Natural killer cell (primary cell): ENCODE measurements around the gene LYRM7. TPM values are rescaled to one million over a fixed set of nuclear protein-coding genes. Genes with fewer than 3 reads are reported as not detected.

ENCODE experiments used
- ATAC-seq, 3 donors: fragments of 150-1000 bp in 2 of 3; fragments of 200-7000 bp in 1 of 3; cut with Tn5 transposase; 1 replicate in 1 of 3; 2 replicates in 2 of 3; pipeline ENCODE4 v1.10.0; 2021; ENCODE audit warnings: mild to moderate bottlenecking in 2 of 3, moderate library complexity in 2 of 3
- DNase-seq, 2 donors: peaks; one replicate each; pipeline versions ENCODE4 v3.0.0 to v3.0.0-alpha.2; 2013 to 2021; ENCODE audit warnings: mixed read lengths in 1 of 2
- H3K27ac ChIP-seq: one replicate; pipeline ENCODE4 v1.5.1; 2013; ENCODE audit warnings: mild to moderate bottlenecking, low read length
- H3K27me3 ChIP-seq: one replicate; pipeline ENCODE4 v1.6.1; 2013; ENCODE audit warnings: low read length; ENCODE audit not compliant: control insufficient read depth, insufficient read depth
- H3K36me3 ChIP-seq: one replicate; pipeline ENCODE4 v1.6.1; 2013; ENCODE audit warnings: low read length; ENCODE audit not compliant: control insufficient read depth, insufficient read depth
- H3K4me1 ChIP-seq: one replicate; pipeline ENCODE4 v1.6.1; 2013; ENCODE audit warnings: low read length; ENCODE audit not compliant: control insufficient read depth, insufficient read depth
- H3K4me3 ChIP-seq: one replicate; pipeline ENCODE4 v1.5.1; 2013; ENCODE audit warnings: low read length
- H3K9me3 ChIP-seq: one replicate; pipeline ENCODE4 v1.6.1; 2013; ENCODE audit warnings: low read length; ENCODE audit not compliant: control insufficient read depth, insufficient read depth
- H3K27ac Mint-ChIP-seq, 2 donors: one replicate each; pipeline ENCODE4 v1.8.0; 2022; ENCODE audit warnings: mild to moderate bottlenecking in 2 of 2, mixed read lengths in 2 of 2, moderate library complexity in 1 of 2
- H3K27me3 Mint-ChIP-seq, 2 donors: one replicate each; pipeline ENCODE4 v1.8.0; 2022; ENCODE audit warnings: low read depth in 2 of 2, mixed read lengths in 2 of 2
- H3K36me3 Mint-ChIP-seq: one replicate; pipeline ENCODE4 v1.8.0; 2022; ENCODE audit warnings: mixed read lengths
- H3K4me1 Mint-ChIP-seq, 2 donors: one replicate each; pipeline ENCODE4 v1.8.0; 2022; ENCODE audit warnings: mixed read lengths in 2 of 2
- H3K4me3 Mint-ChIP-seq: one replicate; pipeline ENCODE4 v1.8.0; 2022; ENCODE audit warnings: mild to moderate bottlenecking, moderate library complexity, mixed read lengths
- H3K9me3 Mint-ChIP-seq, 2 donors: one replicate each; pipeline ENCODE4 v1.8.0; 2022; ENCODE audit warnings: mixed read lengths in 2 of 2
- CTCF ChIP-seq: fragments of 200-600 bp; IDR thresholded peaks from one replicate; pipeline ENCODE4 v1.8.0; 2022; ENCODE audit warnings: antibody characterized with exemption
- WGBS: methylation state at CpG from one replicate; pipeline ENCODE4 v1.1.7; 2013; ENCODE audit warnings: missing lambda C conversion rate; ENCODE audit not compliant: insufficient coverage; 5-methylcytosine and 5-hydroxymethylcytosine counted together
- intact Hi-C: fragments of 100-400 bp; cut with micrococcal nuclease; formaldehyde crosslinking; loops from one replicate; pipeline ENCODE4 v1.14.2; 2022
- total RNA-seq, 4 donors: library from RNA; stranded (reverse); fragments of 120-200 nt in 1 of 4; gene quantifications; one replicate each; pipeline versions ENCODE4 v1.2.3 to v1.2.4, GENCODE V29; 2013 to 2022

LYRM7 gene
- total RNA-seq, 3 donors from 2014 or later (not counting 1 experiment from before 2014, with no cell fraction given) = 7.4 to 9.7 (median 7.6) TPM

- Mint-ChIP-seq H3K36me3 (no peaks in the 10 kb centered on the region), H3K4me1 (peaks cover 26 to 32% of the 10 kb centered on the region in 2 donors), H3K27ac (peak overlapping the region; percentile 89 to 92), H3K27me3 (no peaks in the 10 kb centered on the region), H3K4me3 (peak overlapping the region; percentile 77), H3K9me3 (no peaks in the 10 kb centered on the region)
- ATAC-seq (no peak), DNase-seq (no peak)
- Histone ChIP-seq H3K9me3 (no peaks in the 10 kb centered on the region), H3K27ac (peak overlapping the region; percentile 88), H3K36me3 (no peaks in the 10 kb centered on the region), H3K27me3 (no peaks in the 10 kb centered on the region), H3K4me1 (peaks cover 25% of the 10 kb centered on the region), H3K4me3 (no peak overlapping the region)
- TF ChIP-seq CTCF = no peak
- 29% methylated on average over 1 of the region's 1 CpG for WGBS
- intact Hi-C loops = loop anchor here (1.0 to 5.0 kb wide), 4 partner anchors 39 to 173 kb away; partner anchors contain the start of gene LYRM7
Observed at GRCh38 chr5:131209175-131209505, 38.4 kb downstream of the LYRM7 start.

GRCh38 chr5:131209506-131210150 lies 38.9 kb downstream of the LYRM7 start:
- TF ChIP-seq CTCF = no peak
- peak; percentile 88 to 98 (median 97) for ATAC-seq
- Histone ChIP-seq H3K9me3 (no peaks in the 10 kb centered on the region), H3K27me3 (no peaks in the 10 kb centered on the region), H3K36me3 (no peaks in the 10 kb centered on the region), H3K4me1 (peaks cover 28% of the 10 kb centered on the region), H3K27ac (peak overlapping the region; percentile 88), H3K4me3 (peak overlapping the region; percentile 5)
- Mint-ChIP-seq H3K4me3 (peak overlapping the region; percentile 77), H3K4me1 (peaks cover 31 to 36% of the 10 kb centered on the region in 2 donors), H3K27me3 (no peaks in the 10 kb centered on the region), H3K27ac (peak overlapping the region; percentile 89 to 92), H3K9me3 (no peaks in the 10 kb centered on the region), H3K36me3 (no peaks in the 10 kb centered on the region)
- intact Hi-C loops = loop anchor here (1.0 to 5.0 kb wide), 4 partner anchors 39 to 173 kb away; partner anchors contain the start of gene LYRM7
- DNase-seq = peak; percentile 43 to 90
- WGBS = 3% methylated on average over 4 of the region's 6 CpGs

- Histone ChIP-seq H3K4me1 (peaks cover 28% of the 10 kb centered on the region), H3K36me3 (no peaks in the 10 kb centered on the region), H3K4me3 (peak overlapping the region; percentile 5), H3K27me3 (no peaks in the 10 kb centered on the region), H3K9me3 (no peaks in the 10 kb centered on the region), H3K27ac (peak overlapping the region; percentile 88)
- H3K36me3 Mint-ChIP-seq = no peaks in the 10 kb centered on the region
- peak overlapping the region; percentile 77 for H3K4me3 Mint-ChIP-seq
- peaks cover 34 to 36% of the 10 kb centered on the region in 2 donors for H3K4me1 Mint-ChIP-seq
- H3K27me3 Mint-ChIP-seq = no peaks in the 10 kb centered on the region
- H3K9me3 Mint-ChIP-seq = no peaks in the 10 kb centered on the region
- DNase-seq (no peak), ATAC-seq (no peak)
- intact Hi-C loops = no loop called here
- no peak for TF ChIP-seq CTCF
- peak overlapping the region; percentile 89 to 92 for H3K27ac Mint-ChIP-seq
Observed at GRCh38 chr5:131210151-131210510, 39.4 kb downstream of the LYRM7 start.

GRCh38 chr5:131211669-131212068 lies 40.9 kb downstream of the LYRM7 start:
- Histone ChIP-seq H3K36me3 (no peaks in the 10 kb centered on the region), H3K27me3 (no peaks in the 10 kb centered on the region), H3K4me1 (peaks cover 28% of the 10 kb centered on the region), H3K27ac (peak overlapping the region; percentile 30), H3K9me3 (no peaks in the 10 kb centered on the region), H3K4me3 (no peak overlapping the region)
- 86% methylated on average over 5 of the region's 5 CpGs for whole genome bisulfite sequencing
- Mint-ChIP-seq H3K27me3 (no peaks in the 10 kb centered on the region), H3K4me1 (peaks cover 32 to 34% of the 10 kb centered on the region in 2 donors), H3K36me3 (no peaks in the 10 kb centered on the region), H3K9me3 (no peaks in the 10 kb centered on the region), H3K4me3 (no peak overlapping the region), H3K27ac (peak overlapping the region; percentile 89 to 92)
- DNase-seq (no peak), ATAC-seq (no peak)
- intact Hi-C loops = no loop called here
- no peak for TF ChIP-seq CTCF
